ENCODE measurements around the gene AGBL1.

DNA sequence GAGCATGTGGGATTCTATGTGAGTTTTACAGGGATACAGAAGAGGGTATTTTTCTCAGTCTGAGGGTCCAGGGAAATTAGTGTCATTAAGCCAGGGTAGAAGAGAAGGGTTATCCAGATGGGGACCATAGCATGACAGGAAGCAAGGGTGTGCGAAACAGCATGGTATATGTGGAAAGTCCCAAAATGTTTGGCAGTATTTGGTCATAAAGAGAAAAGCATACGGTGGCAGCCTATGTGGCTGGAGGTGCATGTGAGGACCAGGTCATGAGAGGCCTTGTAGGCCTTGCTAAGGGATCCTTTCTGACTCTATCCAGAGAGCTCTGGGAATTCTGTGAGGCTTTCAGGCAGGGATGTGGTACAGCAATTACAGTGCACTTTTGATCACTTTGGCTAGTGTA is 411.4 kb downstream of the AGBL1 start:
- TF ChIP-seq EZH2 (IDR thresholded peaks at IDR 0.05; ENCODE audit: low read length) = no peak
- TF ChIP-seq, protein P1, sequence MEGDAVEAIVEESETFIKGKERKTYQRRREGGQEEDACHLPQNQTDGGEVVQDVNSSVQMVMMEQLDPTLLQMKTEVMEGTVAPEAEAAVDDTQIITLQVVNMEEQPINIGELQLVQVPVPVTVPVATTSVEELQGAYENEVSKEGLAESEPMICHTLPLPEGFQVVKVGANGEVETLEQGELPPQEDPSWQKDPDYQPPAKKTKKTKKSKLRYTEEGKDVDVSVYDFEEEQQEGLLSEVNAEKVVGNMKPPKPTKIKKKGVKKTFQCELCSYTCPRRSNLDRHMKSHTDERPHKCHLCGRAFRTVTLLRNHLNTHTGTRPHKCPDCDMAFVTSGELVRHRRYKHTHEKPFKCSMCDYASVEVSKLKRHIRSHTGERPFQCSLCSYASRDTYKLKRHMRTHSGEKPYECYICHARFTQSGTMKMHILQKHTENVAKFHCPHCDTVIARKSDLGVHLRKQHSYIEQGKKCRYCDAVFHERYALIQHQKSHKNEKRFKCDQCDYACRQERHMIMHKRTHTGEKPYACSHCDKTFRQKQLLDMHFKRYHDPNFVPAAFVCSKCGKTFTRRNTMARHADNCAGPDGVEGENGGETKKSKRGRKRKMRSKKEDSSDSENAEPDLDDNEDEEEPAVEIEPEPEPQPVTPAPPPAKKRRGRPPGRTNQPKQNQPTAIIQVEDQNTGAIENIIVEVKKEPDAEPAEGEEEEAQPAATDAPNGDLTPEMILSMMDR (optimal IDR thresholded peaks at IDR 0.05 in 1 of 3, IDR thresholded peaks at IDR 0.05 in 1 of 3, conservative IDR thresholded peaks at IDR 0.05 in 1 of 3; ENCODE audit: extremely low read depth in 1 of 3, insufficient read depth in 2 of 3, low read length in 3 of 3) = no peak
